Esophagus squamous epithelium (tissue), 4 donors: ENCODE results near the gene AGTR1.

Source experiments
- POLR2A ChIP-seq, 4 donors: fragments of 450-650 bp; IDR thresholded peaks; one replicate each; pipeline ENCODE4 v1.6.1; 2017; ENCODE audit warnings: antibody characterized with exemption in 4 of 4, mild to moderate bottlenecking in 4 of 4, moderate library complexity in 3 of 4
- TF ChIP-seq, protein P1 (sequence below), 6 experiments: fragments of 450-650 bp in 4 of 6; fragments of 200-600 bp in 2 of 6; sonication (generic) in 2 of 6; IDR thresholded peaks; one replicate each; pipeline ENCODE4 v1.5.1; 2016 to 2019; ENCODE audit warnings: antibody characterized with exemption in 6 of 6, mild to moderate bottlenecking in 4 of 6, moderate library complexity in 4 of 6

GRCh38 chr3:148736086-148736485 is 38.4 kb downstream of the AGTR1 start:
- TF ChIP-seq, protein P1, sequence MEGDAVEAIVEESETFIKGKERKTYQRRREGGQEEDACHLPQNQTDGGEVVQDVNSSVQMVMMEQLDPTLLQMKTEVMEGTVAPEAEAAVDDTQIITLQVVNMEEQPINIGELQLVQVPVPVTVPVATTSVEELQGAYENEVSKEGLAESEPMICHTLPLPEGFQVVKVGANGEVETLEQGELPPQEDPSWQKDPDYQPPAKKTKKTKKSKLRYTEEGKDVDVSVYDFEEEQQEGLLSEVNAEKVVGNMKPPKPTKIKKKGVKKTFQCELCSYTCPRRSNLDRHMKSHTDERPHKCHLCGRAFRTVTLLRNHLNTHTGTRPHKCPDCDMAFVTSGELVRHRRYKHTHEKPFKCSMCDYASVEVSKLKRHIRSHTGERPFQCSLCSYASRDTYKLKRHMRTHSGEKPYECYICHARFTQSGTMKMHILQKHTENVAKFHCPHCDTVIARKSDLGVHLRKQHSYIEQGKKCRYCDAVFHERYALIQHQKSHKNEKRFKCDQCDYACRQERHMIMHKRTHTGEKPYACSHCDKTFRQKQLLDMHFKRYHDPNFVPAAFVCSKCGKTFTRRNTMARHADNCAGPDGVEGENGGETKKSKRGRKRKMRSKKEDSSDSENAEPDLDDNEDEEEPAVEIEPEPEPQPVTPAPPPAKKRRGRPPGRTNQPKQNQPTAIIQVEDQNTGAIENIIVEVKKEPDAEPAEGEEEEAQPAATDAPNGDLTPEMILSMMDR (IDR thresholded peaks at IDR 0.05), result no peak
- TF ChIP-seq POLR2A (IDR thresholded peaks at IDR 0.05), result no peak
